ENCODE results near the gene CD99L2.
A peak's percentile ranks its signal among the peaks of the same experiment; 100 is the strongest.

Gene CD99L2

DNA sequence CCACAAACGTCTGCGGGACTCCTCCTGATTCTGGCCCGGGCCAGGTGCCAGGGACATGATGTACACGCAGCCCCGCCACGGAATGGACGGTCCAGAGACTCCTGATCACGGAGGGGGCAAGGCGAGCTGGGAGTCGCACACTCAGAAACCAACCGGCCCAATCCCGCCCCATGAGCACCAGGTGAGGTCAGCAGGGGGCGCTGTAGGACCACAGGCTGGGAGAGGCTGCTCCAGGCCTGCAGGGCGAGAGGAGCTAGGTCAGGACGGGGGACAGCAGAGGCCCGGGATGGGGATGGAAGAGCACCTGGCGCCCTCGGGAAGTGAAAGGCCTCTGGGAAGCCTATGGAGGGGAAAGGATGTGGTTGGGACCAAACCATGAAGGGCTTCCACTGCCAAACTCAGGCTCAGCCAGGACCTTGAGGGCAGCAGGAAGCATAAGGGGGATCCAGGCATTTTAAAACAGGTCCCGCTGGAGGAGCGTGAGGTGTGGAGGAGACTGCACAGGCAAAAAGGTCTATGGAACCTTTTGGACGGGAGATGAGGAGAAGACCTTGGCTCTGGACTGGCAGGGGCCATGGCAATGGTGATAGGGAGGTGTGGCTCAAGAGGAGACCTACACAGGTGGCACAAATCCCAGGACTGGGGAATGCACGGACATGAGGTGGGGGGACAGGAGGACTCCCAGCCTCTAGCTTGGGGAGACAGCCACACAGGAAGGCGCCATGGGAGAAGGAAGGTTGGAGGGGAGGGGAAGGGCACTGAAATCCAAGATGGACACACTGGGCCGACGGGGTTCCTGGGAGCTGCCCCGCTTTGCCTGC, 126.1 kb downstream of the CD99L2 start:
- peak; percentile 65 for DNase-seq (ENCODE audit: low read depth)
- TF ChIP-seq CTCF (conservative IDR thresholded peaks at IDR 0.05; ENCODE audit: control insufficient read depth, insufficient read depth, low read depth, low read length) = peak; percentile 70
- H3K4me3 ChIP-seq (ENCODE audit: control insufficient read depth, low read depth, low read length) = no peak overlapping the region

DNA sequence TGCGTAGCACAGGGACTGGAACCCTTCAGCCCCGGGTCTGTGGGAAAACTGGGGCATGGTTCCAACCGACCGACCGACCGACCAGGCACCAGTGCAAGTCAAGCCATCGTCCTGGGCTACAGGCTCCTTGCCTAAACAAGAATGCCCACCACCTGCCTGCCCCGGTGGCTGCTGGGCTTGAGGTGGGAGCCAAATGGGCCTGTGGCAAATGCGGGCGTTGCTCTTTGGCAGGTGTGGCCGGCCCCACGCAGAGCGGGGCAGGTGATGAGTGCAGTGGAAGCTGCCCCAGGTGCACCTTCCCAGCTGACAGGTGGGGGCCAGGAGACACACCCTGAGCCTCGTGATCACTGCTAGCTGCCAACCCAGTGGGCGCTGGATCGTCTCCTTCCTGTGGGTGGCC, 127.4 kb downstream of the CD99L2 start:
- no peak for TF ChIP-seq CTCF (conservative IDR thresholded peaks at IDR 0.05; ENCODE audit: control insufficient read depth, insufficient read depth, low read depth, low read length)
- no peak for DNase-seq (ENCODE audit: low read depth)
- H3K4me3 ChIP-seq (ENCODE audit: control insufficient read depth, low read depth, low read length) = no peak overlapping the region

GRCh38 chrX:150770623-150771022, 127.8 kb downstream of the CD99L2 start:
- no peak for TF ChIP-seq CTCF (conservative IDR thresholded peaks at IDR 0.05; ENCODE audit: control insufficient read depth, insufficient read depth, low read depth, low read length)
- DNase-seq (ENCODE audit: low read depth) = no peak
- H3K4me3 ChIP-seq (ENCODE audit: control insufficient read depth, low read depth, low read length) = no peak overlapping the region

DNA sequence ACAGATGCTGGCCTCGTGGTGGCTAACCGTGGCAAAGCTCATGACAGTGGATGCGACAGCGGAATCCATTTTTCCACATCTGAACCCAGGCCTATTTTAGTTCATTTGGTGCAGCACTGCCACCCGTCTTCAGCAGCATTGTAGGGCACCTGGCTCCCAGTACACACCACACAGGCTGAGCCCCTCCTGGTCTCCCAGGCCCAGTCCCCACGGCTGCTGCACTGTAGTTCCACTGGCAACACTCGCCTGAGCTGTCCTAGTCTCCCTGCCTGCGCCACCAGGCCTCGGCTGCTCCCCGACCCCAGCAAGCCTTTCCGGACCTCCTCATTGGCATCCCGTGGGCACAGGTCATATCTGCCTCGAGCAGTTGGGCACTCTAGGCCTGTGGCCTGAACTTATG, 129.1 kb downstream of the CD99L2 start:
- TF ChIP-seq CTCF (conservative IDR thresholded peaks at IDR 0.05; ENCODE audit: control insufficient read depth, insufficient read depth, low read depth, low read length) = no peak
- no peak overlapping the region for H3K4me3 ChIP-seq (ENCODE audit: control insufficient read depth, low read depth, low read length)
- no peak for DNase-seq (ENCODE audit: low read depth)

- H3K4me3 ChIP-seq (ENCODE audit: control insufficient read depth, low read depth, low read length) = no peak overlapping the region
- DNase-seq (ENCODE audit: low read depth) = no peak
- no peak for TF ChIP-seq CTCF (conservative IDR thresholded peaks at IDR 0.05; ENCODE audit: control insufficient read depth, insufficient read depth, low read depth, low read length)
Measured at GRCh38 chrX:150768580-150769190, 129.8 kb downstream of the CD99L2 start.

- peak; percentile 46 for DNase-seq (ENCODE audit: low read depth)
- H3K4me3 ChIP-seq (ENCODE audit: control insufficient read depth, low read depth, low read length) = no peak overlapping the region
- no peak for TF ChIP-seq CTCF (conservative IDR thresholded peaks at IDR 0.05; ENCODE audit: control insufficient read depth, insufficient read depth, low read depth, low read length)
Measured at GRCh38 chrX:150768132-150768485, 130.4 kb downstream of the CD99L2 start.
